Activated CD4-positive, alpha-beta T cell treated with anti-CD3 and anti-CD28 coated beads, Interleukin-2, amount 50 U/mL, for 24 hours (primary cell): ENCODE data around the gene SPRR2F.

Experiments used
- DNase-seq, 2 donors: peaks; one replicate each; pipeline ENCODE4 v3.0.0-alpha.2; 2020; ENCODE audit warnings: low read depth in 1 of 2, low spot score in 1 of 2

SPRR2F gene

GRCh38 chr1:153072806-153073726, 40.2 kb downstream of the SPRR2F start:
- DNase-seq, result no peak

DNA sequence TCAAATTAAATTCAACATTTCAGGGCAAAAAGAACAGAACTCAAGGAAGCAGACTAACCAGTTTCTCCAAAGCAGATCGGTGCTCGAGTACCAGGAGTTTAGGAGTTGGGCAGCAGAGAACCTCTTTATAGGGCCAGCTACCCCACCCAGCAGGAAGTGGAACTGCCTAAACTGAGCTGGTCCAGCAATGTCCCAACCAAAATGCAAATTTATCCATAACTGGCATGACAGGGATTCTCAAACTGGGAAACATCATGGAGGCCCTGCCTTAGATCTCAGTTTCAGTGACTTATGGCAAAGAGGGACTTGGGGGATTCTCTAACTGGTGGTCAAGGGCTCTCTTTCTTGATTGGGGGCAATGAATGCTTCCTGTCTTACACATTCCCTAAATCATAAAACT, 41.8 kb downstream of the SPRR2F start, which contains the start of gene SPRR2B:
Gene SPRR2B (minus strand): TSS at position 101 of the 400 bp plus-strand sequence. CDS start 772 bp downstream, outside the sequence.
- no peak for DNase-seq

DNA sequence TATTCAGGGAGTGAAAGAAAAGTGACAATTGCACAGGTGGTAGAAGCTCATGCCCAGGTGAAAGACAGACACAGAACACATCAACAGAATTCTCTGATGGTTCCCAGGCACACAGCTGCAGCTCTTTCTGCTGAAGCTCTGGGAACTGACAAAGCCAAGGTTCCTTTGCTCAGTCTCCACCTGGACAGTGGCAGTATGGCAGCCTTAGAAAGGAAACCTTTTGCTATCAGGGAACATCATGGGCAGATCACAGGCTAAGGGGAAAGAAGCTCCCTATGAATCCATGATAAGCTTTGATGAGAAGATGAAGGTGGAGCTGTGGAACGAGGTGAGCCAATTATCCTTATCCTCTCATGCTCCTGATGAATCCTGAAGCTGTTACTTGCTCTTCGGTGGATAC, 43.1 kb downstream of the SPRR2F start:
- no peak for DNase-seq
